GM23338 (cell line): ENCODE measurements around the gene FRMD1. TPM values are rescaled to one million over a fixed set of nuclear protein-coding genes. Genes with fewer than 3 reads are reported as not detected.

Experiments used
- ATAC-seq: fragments of 200-7000 bp; cut with Tn5 transposase; 3 replicates; pipeline ENCODE4 v1.9.1; 2020
- DNase-seq: peaks from one replicate; pipeline ENCODE4 v3.0.0-alpha.2; 2015; ENCODE audit warnings: low spot score
- H2AFZ ChIP-seq: fragments of 200-600 bp; sonication (generic); 2 replicates; pipeline ENCODE4 v1.8.0; 2016; ENCODE audit warnings: antibody characterized with exemption, mild to moderate bottlenecking, moderate library complexity
- H3F3A ChIP-seq: fragments of 200-600 bp; sonication (generic); replicated peaks from 2 replicates; pipeline ENCODE4 v1.8.0; 2017; ENCODE audit warnings: antibody characterized with exemption, mixed run types, low read depth
- H3K27ac ChIP-seq: fragments of 200-600 bp; sonication (generic); 2 replicates; pipeline ENCODE4 v1.6.1; 2016; ENCODE audit warnings: low read depth
- H3K27me3 ChIP-seq: fragments of 200-600 bp; sonication (generic); 2 replicates; pipeline ENCODE4 v1.8.0; 2016; ENCODE audit warnings: mild to moderate bottlenecking, mixed run types, moderate library complexity; ENCODE audit not compliant: insufficient read depth
- H3K36me3 ChIP-seq: fragments of 200-600 bp; sonication (generic); 2 replicates; pipeline ENCODE4 v1.8.0; 2016; ENCODE audit warnings: mild to moderate bottlenecking; ENCODE audit not compliant: insufficient read depth
- H3K4me1 ChIP-seq: fragments of 200-600 bp; sonication (generic); 2 replicates; pipeline ENCODE4 v1.8.0; 2016; ENCODE audit warnings: mild to moderate bottlenecking, moderate library complexity; ENCODE audit not compliant: insufficient read depth
- H3K4me2 ChIP-seq: fragments of 200-600 bp; sonication (generic); 2 replicates; pipeline ENCODE4 v1.7.1; 2017; ENCODE audit warnings: mixed run types
- H3K4me3 ChIP-seq: fragments of 200-600 bp; sonication (generic); 2 replicates; pipeline ENCODE4 v1.6.1; 2016; ENCODE audit warnings: mixed run types
- H3K79me2 ChIP-seq: fragments of 200-600 bp; sonication (generic); replicated peaks from 2 replicates; pipeline ENCODE4 v1.8.0; 2017; ENCODE audit warnings: mild to moderate bottlenecking; ENCODE audit not compliant: insufficient read depth
- H3K9me2 ChIP-seq: fragments of 200-600 bp; sonication (generic); 2 replicates; pipeline ENCODE4 v1.8.0; 2017; ENCODE audit not compliant: insufficient read depth
- H4K20me1 ChIP-seq: fragments of 200-600 bp; sonication (generic); replicated peaks from 2 replicates; pipeline ENCODE4 v1.8.0; 2017; ENCODE audit warnings: mild to moderate bottlenecking; ENCODE audit not compliant: insufficient read depth
- H3K27ac Mint-ChIP-seq: 2 replicates; pipeline ENCODE4 v1.8.0; 2020; ENCODE audit warnings: inconsistent platforms, mild to moderate bottlenecking, moderate library complexity, mixed read lengths
- H3K27me3 Mint-ChIP-seq: 3 replicates; pipeline ENCODE4 v1.8.0; 2022; ENCODE audit warnings: low read depth, mild to moderate bottlenecking, moderate library complexity, mixed read lengths, inconsistent platforms; ENCODE audit not compliant: insufficient read depth, poor library complexity
- H3K36me3 Mint-ChIP-seq: 3 replicates; pipeline ENCODE4 v1.8.0; 2021; ENCODE audit warnings: low read depth, mild to moderate bottlenecking, inconsistent platforms, moderate library complexity, mixed read lengths
- H3K4me1 Mint-ChIP-seq: 3 replicates; pipeline ENCODE4 v1.8.0; 2020; ENCODE audit warnings: mild to moderate bottlenecking, inconsistent platforms, mixed read lengths
- H3K4me3 Mint-ChIP-seq: 3 replicates; pipeline ENCODE4 v1.8.0; 2021; ENCODE audit warnings: moderate library complexity, mild to moderate bottlenecking, inconsistent platforms, mixed read lengths
- H3K9me3 Mint-ChIP-seq: 3 replicates; pipeline ENCODE4 v1.8.0; 2020; ENCODE audit warnings: moderate library complexity, mild to moderate bottlenecking, inconsistent platforms, mixed read lengths
- CREB1 ChIP-seq: fragments of 250-450 bp; sonication (Bioruptor Pico); IDR thresholded peaks from 2 replicates; pipeline ENCODE4 v1.5.0; 2020; ENCODE audit warnings: low read depth, mild to moderate bottlenecking, moderate library complexity
- CTCF ChIP-seq, 2 experiments: fragments of 200-600 bp in 1 of 2; sonication (generic) in 1 of 2; conservative IDR thresholded peaks; 2 replicates each; pipeline versions ENCODE4 v1.5.1 to v1.6.1; 2016 to 2017; ENCODE audit warnings: antibody characterized with exemption in 2 of 2, low read depth in 2 of 2, mild to moderate bottlenecking in 2 of 2, moderate library complexity in 1 of 2
- EZH2 ChIP-seq: fragments of 200-600 bp; sonication (generic); IDR thresholded peaks from one replicate; pipeline ENCODE4 v1.8.0; 2017; ENCODE audit warnings: antibody characterized with exemption, mild to moderate bottlenecking, low read depth; ENCODE audit not compliant: unreplicated experiment
- POLR2AphosphoS5 ChIP-seq: IDR thresholded peaks from 2 replicates; pipeline ENCODE4 v1.6.1; 2016; ENCODE audit warnings: antibody characterized with exemption, low read depth
- REST ChIP-seq: IDR thresholded peaks from one replicate; pipeline ENCODE4 v1.6.1; 2018; ENCODE audit warnings: antibody characterized with exemption; ENCODE audit not compliant: unreplicated experiment
- STAT1 ChIP-seq: IDR thresholded peaks from one replicate; pipeline ENCODE4 v1.6.1; 2016; ENCODE audit warnings: antibody characterized with exemption; ENCODE audit not compliant: unreplicated experiment
- ZNF114 ChIP-seq: fragments of 250-450 bp; sonication (Bioruptor Pico); IDR thresholded peaks from 2 replicates; pipeline ENCODE4 v1.5.0; 2020; ENCODE audit warnings: mild to moderate bottlenecking, moderate library complexity
- ZNF331 ChIP-seq: fragments of 250-450 bp; sonication (Bioruptor Pico); IDR thresholded peaks from 2 replicates; pipeline ENCODE4 v1.5.0; 2020; ENCODE audit warnings: low read depth, mild to moderate bottlenecking, moderate library complexity
- ZNF462 ChIP-seq: fragments of 250-450 bp; sonication (Bioruptor Pico); IDR thresholded peaks from 2 replicates; pipeline ENCODE4 v1.5.0; 2020; ENCODE audit warnings: mild to moderate bottlenecking, moderate library complexity
- polyA plus RNA-seq: library from polyadenylated mRNA; unstranded; fragments of >200 nt; fragmentation: Nextera tagmentation; extraction: Ambion mirVana; gene quantifications from 2 replicates; pipeline ENCODE4 v1.2.1, GENCODE V29; 2016
- total RNA-seq: library from RNA; depleted of rRNA; stranded (reverse); fragments of >200 nt; shearing (Covaris generic); gene quantifications from 2 replicates; pipeline ENCODE4 v1.2.3, GENCODE V29; 2014

Gene FRMD1
- total and polyA plus RNA-seq, 2 experiments from 2014 or later = 1.0 to 2.0 TPM

- no peak for TF ChIP-seq ZNF462
- TF ChIP-seq ZNF114 (CRISPR knock-in tag) = no peak
- TF ChIP-seq STAT1 = no peak
These were observed 30.2 kb upstream of the FRMD1 start (continued) for GRCh38 chr6:168109171-168109570.

DNA sequence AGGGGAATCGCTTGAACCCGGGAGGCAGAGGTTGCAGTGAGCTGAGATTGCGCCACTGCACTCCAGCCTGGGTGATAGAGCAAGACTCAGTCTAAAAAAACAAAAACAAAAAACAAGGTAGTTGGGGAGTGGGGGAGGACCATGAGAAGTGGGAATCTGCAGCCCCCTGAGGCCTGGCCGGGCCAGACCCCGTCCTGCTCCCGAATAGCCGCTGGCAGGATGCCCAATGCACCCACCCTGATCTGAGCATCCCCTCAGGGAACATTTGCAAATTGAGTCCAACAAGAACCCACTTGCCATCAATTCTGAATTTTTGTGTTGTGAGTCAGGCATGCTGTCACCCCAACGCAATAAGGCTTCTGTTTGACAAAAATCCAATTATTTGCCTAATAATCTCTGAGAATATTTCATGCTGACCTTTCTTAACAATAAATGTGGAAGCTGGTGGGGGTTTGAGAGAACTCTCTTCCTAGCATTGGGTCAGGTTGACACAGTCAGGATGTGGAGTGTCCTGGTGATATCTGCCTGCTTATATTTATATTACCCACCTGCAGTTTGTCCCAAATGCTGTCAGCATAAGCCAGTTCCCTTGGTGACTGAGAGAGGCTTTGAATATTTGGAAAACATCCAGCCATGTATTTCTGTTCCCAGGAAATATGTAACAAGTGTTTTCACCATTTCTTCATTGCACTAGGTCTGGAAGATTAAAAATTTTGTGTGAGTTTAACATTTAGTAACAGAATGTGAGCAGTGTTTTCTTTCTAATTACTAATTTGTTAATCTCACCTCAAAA lies 28.4 kb upstream of the FRMD1 start:
- Histone ChIP-seq H3K36me3 (no peaks in the 10 kb centered on the region), H3F3A (no peaks in the 10 kb centered on the region), H2AFZ (no peak overlapping the region), H3K4me3 (no peak overlapping the region), H3K27ac (no peak overlapping the region), H3K27me3 (peaks cover 13% of the 10 kb centered on the region), H3K79me2 (no peaks in the 10 kb centered on the region), H3K9me2 (no peaks in the 10 kb centered on the region), H4K20me1 (no peaks in the 10 kb centered on the region), H3K4me1 (no peaks in the 10 kb centered on the region; the same call in 1 of the 2 replicates), H3K4me2 (no peak overlapping the region)
- Mint-ChIP-seq H3K27me3 (peaks cover 19% of the 10 kb centered on the region), H3K36me3 (no peaks in the 10 kb centered on the region), H3K4me3 (no peak overlapping the region), H3K4me1 (peaks cover 17% of the 10 kb centered on the region), H3K9me3 (no peaks in the 10 kb centered on the region), H3K27ac (no peak overlapping the region)
- DNase-seq (no peak), ATAC-seq (no peak)
- TF ChIP-seq CREB1 (CRISPR knock-in tag) (no peak), POLR2AphosphoS5 (no peak), ZNF331 (CRISPR knock-in tag) (no peak), EZH2 (no peak), REST (no peak), CTCF (conservative IDR thresholded peaks at IDR 0.05; ENCODE audit: low read depth in 2 of 2) (no peak), ZNF114 (CRISPR knock-in tag) (no peak)
